Glutamatergic neuron (in vitro differentiated cells): ENCODE measurements around the gene RPP25L. TPM values are rescaled to one million over a fixed set of nuclear protein-coding genes. Genes with fewer than 3 reads are reported as not detected.

Source experiments
- DNase-seq: peaks from one replicate; pipeline ENCODE4 v3.0.0; 2022
- H3K27ac Mint-ChIP-seq: one replicate; pipeline ENCODE4 v1.8.0; 2020; ENCODE audit warnings: mild to moderate bottlenecking, mixed read lengths, inconsistent platforms; ENCODE audit not compliant: unreplicated experiment
- H3K27me3 Mint-ChIP-seq: one replicate; pipeline ENCODE4 v1.8.0; 2020; ENCODE audit warnings: mild to moderate bottlenecking, moderate library complexity, mixed read lengths, inconsistent platforms; ENCODE audit not compliant: unreplicated experiment
- H3K36me3 Mint-ChIP-seq: one replicate; pipeline ENCODE4 v1.8.0; 2020; ENCODE audit warnings: mild to moderate bottlenecking, mixed read lengths, inconsistent platforms; ENCODE audit not compliant: unreplicated experiment
- H3K4me1 Mint-ChIP-seq: one replicate; pipeline ENCODE4 v1.8.0; 2020; ENCODE audit warnings: mild to moderate bottlenecking, low read depth, mixed read lengths, inconsistent platforms; ENCODE audit not compliant: unreplicated experiment
- H3K4me3 Mint-ChIP-seq: one replicate; pipeline ENCODE4 v1.8.0; 2020; ENCODE audit warnings: mild to moderate bottlenecking, mixed read lengths, inconsistent platforms; ENCODE audit not compliant: unreplicated experiment
- H3K9me3 Mint-ChIP-seq: one replicate; pipeline ENCODE4 v1.8.0; 2020; ENCODE audit warnings: mild to moderate bottlenecking, moderate library complexity, mixed read lengths, inconsistent platforms; ENCODE audit not compliant: unreplicated experiment
- CTCF ChIP-seq: fragments of 200-600 bp; sonication (generic); IDR thresholded peaks from one replicate; pipeline ENCODE4 v1.5.0; 2021; ENCODE audit not compliant: partially characterized antibody, unreplicated experiment
- total RNA-seq: library from RNA; stranded (reverse); fragmentation: NEBNext Ultra II Directional; extraction: Animal tissue kit (Norgen Biotek cat#: 25700); gene quantifications from one replicate; pipeline ENCODE4 v1.2.1, GENCODE V29; 2021; ENCODE audit not compliant: unreplicated experiment

The RPP25L gene
- total RNA-seq, 1 donor from 2014 or later: 12.6 TPM

GRCh38 chr9:34572092-34572491 lies 39.8 kb downstream of the RPP25L start:
- Mint-ChIP-seq H3K36me3 (peaks cover 4% of the 10 kb centered on the region), H3K4me1 (peaks cover 66% of the 10 kb centered on the region), H3K4me3 (no peak overlapping the region), H3K9me3 (peaks cover 28% of the 10 kb centered on the region), H3K27me3 (peaks cover 24% of the 10 kb centered on the region), H3K27ac (no peak overlapping the region)
- no peak for DNase-seq
- no peak for TF ChIP-seq CTCF

- H3K4me1 Mint-ChIP-seq: peaks cover 70% of the 10 kb centered on the region
- peaks cover 10% of the 10 kb centered on the region for H3K36me3 Mint-ChIP-seq
- peaks cover 28% of the 10 kb centered on the region for H3K27me3 Mint-ChIP-seq
- peak overlapping the region; percentile 60 for H3K27ac Mint-ChIP-seq
- TF ChIP-seq CTCF: no peak
- DNase-seq: no peak
- H3K4me3 Mint-ChIP-seq: no peak overlapping the region
- peaks cover 33% of the 10 kb centered on the region for H3K9me3 Mint-ChIP-seq
These were observed 40.5 kb downstream of the RPP25L start for GRCh38 chr9:34571481-34571810.

GRCh38 chr9:34570809-34571480 lies 41.0 kb downstream of the RPP25L start:
- peaks cover 68% of the 10 kb centered on the region for H3K4me1 Mint-ChIP-seq

GRCh38 chr9:34570376-34570775 lies 41.5 kb downstream of the RPP25L start:
- H3K4me1 Mint-ChIP-seq: peaks cover 68% of the 10 kb centered on the region
- peak overlapping the region; percentile 59 for H3K4me3 Mint-ChIP-seq
- DNase-seq: no peak
- TF ChIP-seq CTCF: no peak
- H3K36me3 Mint-ChIP-seq: peaks cover 10% of the 10 kb centered on the region
- peak overlapping the region; percentile 95 for H3K27ac Mint-ChIP-seq
- H3K27me3 Mint-ChIP-seq: peaks cover 22% of the 10 kb centered on the region
- peaks cover 32% of the 10 kb centered on the region for H3K9me3 Mint-ChIP-seq

More at GRCh38 chr9:34570809-34571480, 41.0 kb downstream of the RPP25L start:
- no peak for DNase-seq
- H3K4me3 Mint-ChIP-seq: peak overlapping the region; percentile 9
- peak overlapping the region; percentile 60 for H3K27ac Mint-ChIP-seq
- H3K36me3 Mint-ChIP-seq: peaks cover 10% of the 10 kb centered on the region
- H3K27me3 Mint-ChIP-seq: peaks cover 24% of the 10 kb centered on the region
- peaks cover 35% of the 10 kb centered on the region for H3K9me3 Mint-ChIP-seq
- TF ChIP-seq CTCF: no peak

GRCh38 chr9:34568774-34569173 lies 43.1 kb downstream of the RPP25L start:
- Mint-ChIP-seq H3K27ac (peak overlapping the region; percentile 95), H3K4me1 (peaks cover 73% of the 10 kb centered on the region)

More at GRCh38 chr9:34568774-34569173, 43.1 kb downstream of the RPP25L start:
- no peak for TF ChIP-seq CTCF
- Mint-ChIP-seq H3K36me3 (peaks cover 15% of the 10 kb centered on the region), H3K27me3 (peaks cover 25% of the 10 kb centered on the region), H3K9me3 (peaks cover 36% of the 10 kb centered on the region), H3K4me3 (peak overlapping the region; percentile 81)
- peak; percentile 84 for DNase-seq
